Activated naive CD4-positive, alpha-beta T cell treated with anti-CD3 and anti-CD28 coated beads, Interleukin-2, amount 10 ng/mL, durations not matched to agents 5 hours and 36 hours (primary cell): ENCODE measurements around the gene NEO1. TPM values are rescaled to one million over a fixed set of nuclear protein-coding genes. Genes with fewer than 3 reads are reported as not detected.

ENCODE experiments used
- total RNA-seq, 2 experiments: library from RNA; stranded (reverse); gene quantifications; one replicate each; pipeline ENCODE4 v1.2.3, GENCODE V29; 2021

Gene NEO1, protein sequence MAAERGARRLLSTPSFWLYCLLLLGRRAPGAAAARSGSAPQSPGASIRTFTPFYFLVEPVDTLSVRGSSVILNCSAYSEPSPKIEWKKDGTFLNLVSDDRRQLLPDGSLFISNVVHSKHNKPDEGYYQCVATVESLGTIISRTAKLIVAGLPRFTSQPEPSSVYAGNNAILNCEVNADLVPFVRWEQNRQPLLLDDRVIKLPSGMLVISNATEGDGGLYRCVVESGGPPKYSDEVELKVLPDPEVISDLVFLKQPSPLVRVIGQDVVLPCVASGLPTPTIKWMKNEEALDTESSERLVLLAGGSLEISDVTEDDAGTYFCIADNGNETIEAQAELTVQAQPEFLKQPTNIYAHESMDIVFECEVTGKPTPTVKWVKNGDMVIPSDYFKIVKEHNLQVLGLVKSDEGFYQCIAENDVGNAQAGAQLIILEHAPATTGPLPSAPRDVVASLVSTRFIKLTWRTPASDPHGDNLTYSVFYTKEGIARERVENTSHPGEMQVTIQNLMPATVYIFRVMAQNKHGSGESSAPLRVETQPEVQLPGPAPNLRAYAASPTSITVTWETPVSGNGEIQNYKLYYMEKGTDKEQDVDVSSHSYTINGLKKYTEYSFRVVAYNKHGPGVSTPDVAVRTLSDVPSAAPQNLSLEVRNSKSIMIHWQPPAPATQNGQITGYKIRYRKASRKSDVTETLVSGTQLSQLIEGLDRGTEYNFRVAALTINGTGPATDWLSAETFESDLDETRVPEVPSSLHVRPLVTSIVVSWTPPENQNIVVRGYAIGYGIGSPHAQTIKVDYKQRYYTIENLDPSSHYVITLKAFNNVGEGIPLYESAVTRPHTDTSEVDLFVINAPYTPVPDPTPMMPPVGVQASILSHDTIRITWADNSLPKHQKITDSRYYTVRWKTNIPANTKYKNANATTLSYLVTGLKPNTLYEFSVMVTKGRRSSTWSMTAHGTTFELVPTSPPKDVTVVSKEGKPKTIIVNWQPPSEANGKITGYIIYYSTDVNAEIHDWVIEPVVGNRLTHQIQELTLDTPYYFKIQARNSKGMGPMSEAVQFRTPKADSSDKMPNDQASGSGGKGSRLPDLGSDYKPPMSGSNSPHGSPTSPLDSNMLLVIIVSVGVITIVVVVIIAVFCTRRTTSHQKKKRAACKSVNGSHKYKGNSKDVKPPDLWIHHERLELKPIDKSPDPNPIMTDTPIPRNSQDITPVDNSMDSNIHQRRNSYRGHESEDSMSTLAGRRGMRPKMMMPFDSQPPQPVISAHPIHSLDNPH (N-terminal part only)
- 1 to 10 TPM; 1.7 to 2.1 TPM for total RNA-seq

DNA sequence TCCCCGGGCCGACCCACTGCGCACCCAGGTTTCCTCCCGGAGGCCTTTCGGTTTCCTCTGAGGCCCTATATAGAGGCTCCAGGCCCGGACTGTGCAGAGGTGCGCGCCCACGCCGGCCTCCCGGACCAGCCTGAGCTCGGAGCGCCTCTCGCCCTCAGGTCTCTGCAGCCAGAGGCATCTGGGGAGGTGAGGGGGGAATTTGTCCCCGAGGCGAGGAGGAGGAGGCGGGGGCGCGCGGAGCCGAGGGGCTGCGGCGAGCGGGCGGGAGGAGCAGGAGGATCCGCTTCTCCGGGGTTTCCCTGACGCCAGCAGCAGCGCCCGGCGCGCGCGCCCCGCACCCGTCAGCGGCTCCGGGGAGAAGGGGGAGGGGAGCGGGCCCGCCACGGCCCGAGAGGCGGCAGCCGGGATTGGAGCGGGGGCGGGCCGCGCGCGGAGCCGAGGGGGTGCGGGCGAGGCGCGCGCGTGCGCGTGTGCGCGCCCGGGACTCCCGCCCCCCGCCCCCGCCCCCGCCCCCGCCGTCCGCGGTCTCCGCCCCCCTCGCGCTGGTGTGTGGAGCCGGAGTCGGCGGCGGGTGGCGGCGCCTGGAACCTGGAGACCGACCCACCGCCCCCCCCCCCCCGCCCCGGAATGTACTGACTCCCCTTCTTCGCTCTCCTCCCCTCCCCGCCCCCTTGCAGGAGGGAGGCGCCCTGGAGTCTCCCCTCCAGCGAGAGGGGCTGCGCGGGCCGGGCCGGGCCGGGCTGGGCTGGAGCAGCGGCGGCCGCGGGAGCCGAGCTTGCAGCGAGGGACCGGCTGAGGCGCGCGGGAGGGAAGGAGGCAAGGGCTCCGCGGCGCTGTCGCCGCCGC is at the start of gene NEO1:
TSS of gene NEO1 (plus strand) at position 657 of the 846 bp plus-strand sequence. CDS start 213 bp downstream, outside the sequence.

